B cell (primary cell): Measurements from ENCODE around the gene KCND3. TPM values are rescaled to one million over a fixed set of nuclear protein-coding genes. Genes with fewer than 3 reads are reported as not detected.

Experiments used
- ATAC-seq: fragments of 200-7000 bp; cut with Tn5 transposase; one replicate; pipeline ENCODE4 v1.10.0; 2021; ENCODE audit warnings: low read depth, mild to moderate bottlenecking, moderate number of reproducible peaks, moderate library complexity
- CTCF ChIA-PET: fragments of 350-600 bp; sonication (Branson Sonifier 250); formaldehyde crosslinking; loops from one replicate; lab custom pipeline; 2021; ENCODE audit warnings: antibody characterized with exemption, inconsistent platforms; lab: Charles Lee
- POLR2A ChIA-PET: fragments of 350-600 bp; sonication (Branson Sonifier 250); formaldehyde crosslinking; loops from one replicate; lab custom pipeline; 2021; ENCODE audit warnings: antibody characterized with exemption; lab: Charles Lee
- DNase-seq: peaks from one replicate; pipeline ENCODE4 v3.0.0; 2013
- H2AFZ ChIP-seq: 2 replicates; pipeline ENCODE4 v1.6.1; 2012; ENCODE audit warnings: mild to moderate bottlenecking, low read depth, low read length; ENCODE audit not compliant: insufficient read depth, poor library complexity, severe bottlenecking
- H3K27ac ChIP-seq, 2 donors: 1 replicate in 1 of 2; 2 replicates in 1 of 2; pipeline ENCODE4 v1.5.1; 2012 to 2013; ENCODE audit warnings: low read length in 2 of 2, mild to moderate bottlenecking in 2 of 2, moderate library complexity in 1 of 2
- H3K27me3 ChIP-seq, 4 experiments: fragments of 200-600 bp in 1 of 4; sonication (generic) in 1 of 4; replicated peaks in 1 of 4; 1 replicate in 2 of 4; 2 replicates in 2 of 4; pipeline versions ENCODE4 v1.6.1 to v1.7.0; 2013 to 2016; ENCODE audit warnings: low read length in 3 of 4, mild to moderate bottlenecking in 2 of 4, mixed read lengths in 1 of 4, moderate library complexity in 1 of 4; ENCODE audit not compliant: insufficient read depth in 4 of 4, control insufficient read depth in 3 of 4; ENCODE audit errors: control extremely low read depth in 1 of 4
- H3K36me3 ChIP-seq, 2 experiments: replicated peaks in 1 of 2; 1 replicate in 1 of 2; 2 replicates in 1 of 2; pipeline versions ENCODE4 v1.6.1 to v1.7.1; 2013; ENCODE audit warnings: low read length in 1 of 2; ENCODE audit not compliant: insufficient read depth in 2 of 2, control insufficient read depth in 1 of 2; ENCODE audit errors: control extremely low read depth in 1 of 2, extremely low read depth in 1 of 2
- H3K4me1 ChIP-seq, 2 donors: fragments of 200-600 bp in 1 of 2; sonication (generic) in 1 of 2; 1 replicate in 1 of 2; 2 replicates in 1 of 2; pipeline versions ENCODE4 v1.5.1 to v1.6.1; 2013 to 2017; ENCODE audit warnings: low read length in 2 of 2; ENCODE audit not compliant: control insufficient read depth in 2 of 2, insufficient read depth in 2 of 2
- H3K4me2 ChIP-seq: replicated peaks from 2 replicates; pipeline ENCODE3; 2012; ENCODE audit warnings: mild to moderate bottlenecking, low read depth, low read length; ENCODE audit not compliant: poor library complexity, severe bottlenecking
- H3K4me3 ChIP-seq, 5 experiments: fragments of 200-600 bp in 1 of 5; sonication (generic) in 1 of 5; 1 replicate in 3 of 5; 2 replicates in 2 of 5; pipeline versions ENCODE4 v1.5.1 to v1.7.0; 2011 to 2016; ENCODE audit warnings: low read length in 4 of 5, mild to moderate bottlenecking in 4 of 5, low read depth in 2 of 5, control low read depth in 1 of 5, moderate library complexity in 1 of 5; ENCODE audit not compliant: insufficient read depth in 1 of 5; ENCODE audit errors: control extremely low read depth in 1 of 5, extremely low read depth in 1 of 5
- H3K79me2 ChIP-seq: fragments of 200-600 bp; sonication (generic); one replicate; pipeline ENCODE4 v1.6.0; 2016; ENCODE audit warnings: low read length; ENCODE audit not compliant: control insufficient read depth, insufficient read depth
- H3K9ac ChIP-seq: fragments of 200-600 bp; sonication (generic); 2 replicates; pipeline ENCODE4 v1.6.1; 2017; ENCODE audit warnings: mild to moderate bottlenecking, low read length, moderate library complexity
- H3K9me3 ChIP-seq, 3 donors: one replicate each; pipeline versions ENCODE4 v1.6.1 to v1.7.1; 2013; ENCODE audit warnings: low read length in 2 of 3; ENCODE audit not compliant: control insufficient read depth in 2 of 3, insufficient read depth in 1 of 3; ENCODE audit errors: control extremely low read depth in 1 of 3
- H4K20me1 ChIP-seq: 2 replicates; pipeline ENCODE4 v1.6.0; 2012; ENCODE audit warnings: mild to moderate bottlenecking, low read length; ENCODE audit not compliant: insufficient read depth, control insufficient read depth, poor library complexity, severe bottlenecking
- H3K27ac Mint-ChIP-seq: one replicate; pipeline ENCODE4 v1.8.0; 2021; ENCODE audit warnings: mixed read lengths
- H3K27me3 Mint-ChIP-seq: one replicate; pipeline ENCODE4 v1.8.0; 2021; ENCODE audit warnings: mixed read lengths
- H3K4me1 Mint-ChIP-seq: one replicate; pipeline ENCODE4 v1.8.0; 2021; ENCODE audit warnings: mixed read lengths
- H3K4me3 Mint-ChIP-seq: one replicate; pipeline ENCODE4 v1.8.0; 2021; ENCODE audit warnings: mixed read lengths
- H3K9me3 Mint-ChIP-seq: one replicate; pipeline ENCODE4 v1.8.0; 2022; ENCODE audit warnings: mixed read lengths; ENCODE audit not compliant: insufficient read depth
- CTCF ChIP-seq: fragments of 200-600 bp; IDR thresholded peaks from one replicate; pipeline ENCODE4 v1.8.0; 2022; ENCODE audit warnings: antibody characterized with exemption, mild to moderate bottlenecking
- EZH2 ChIP-seq: IDR thresholded peaks from 2 replicates; pipeline ENCODE4 v1.6.1; 2012; ENCODE audit warnings: borderline replicate concordance, low read depth, mild to moderate bottlenecking, moderate library complexity, low read length; ENCODE audit not compliant: insufficient read depth, poor library complexity, severe bottlenecking
- WGBS: methylation state at CpG from one replicate; pipeline ENCODE4 v1.1.5; 2013; ENCODE audit warnings: missing lambda C conversion rate; ENCODE audit not compliant: insufficient coverage; 5-methylcytosine and 5-hydroxymethylcytosine counted together
- intact Hi-C: fragments of 100-400 bp; cut with micrococcal nuclease; formaldehyde crosslinking; loops from one replicate; pipeline ENCODE4 v1.10.0; 2022
- polyA plus RNA-seq: library from polyadenylated mRNA; depleted of rRNA; stranded (reverse); fragments of >200 nt; gene quantifications from 2 replicates; pipeline ENCODE4 v1.2.3, GENCODE V29; 2012
- total RNA-seq, 2 donors: library from RNA; stranded (reverse); fragments of 120-200 nt in 1 of 2; gene quantifications; 1 replicate in 1 of 2; 2 replicates in 1 of 2; pipeline versions ENCODE4 v1.2.3 to v1.2.4, GENCODE V29; 2013 to 2022

The KCND3 gene
- total and polyA plus RNA-seq, 2 donors (not counting 1 experiment from before 2014, with no cell fraction given): 0.07 TPM; not detected in 1

- CTCF ChIA-PET: no interaction called here
- WGBS: 88% methylated on average over 1 of the region's 2 CpGs
- H3K27me3 Mint-ChIP-seq: peaks cover 46% of the 10 kb centered on the region
Measured at GRCh38 chr1:111886741-111887140, 102.7 kb downstream of the KCND3 start.

More at GRCh38 chr1:111886741-111887140, 102.7 kb downstream of the KCND3 start:
- Histone ChIP-seq H3K79me2 (no peaks in the 10 kb centered on the region), H3K27ac (no peak overlapping the region), H2AFZ (no peak overlapping the region), H3K4me3 (no peak overlapping the region), H4K20me1 (no peaks in the 10 kb centered on the region), H3K4me1 (no peaks in the 10 kb centered on the region), H3K36me3 (no peaks in the 10 kb centered on the region), H3K27me3 (peaks cover 0 to 5% (median 1%) of the 10 kb centered on the region in 4 experiments), H3K9ac (no peak overlapping the region), H3K9me3 (no peaks in the 10 kb centered on the region), H3K4me2 (no peak overlapping the region)
- ATAC-seq: no peak
- Mint-ChIP-seq H3K9me3 (no peaks in the 10 kb centered on the region), H3K4me3 (no peak overlapping the region), H3K4me1 (no peaks in the 10 kb centered on the region), H3K27ac (no peak overlapping the region)
- no peak for DNase-seq
- TF ChIP-seq CTCF (no peak), EZH2 (no peak)
- intact Hi-C loops: no loop called here
- POLR2A ChIA-PET: no interaction called here
